ENCODE data around the gene PRUNE2.
"Not testable (repeated sequence)": the region's sequence is repeated elsewhere in the genome, so short reads cannot be mapped to it uniquely, and the experiment has no call there.

PRUNE2 gene

GRCh38 chr9:76688471-76689238 is 217.3 kb downstream of the PRUNE2 start:
- DNase-seq = no peak

- DNase-seq = no peak
Measured at GRCh38 chr9:76687861-76688391, 218.0 kb downstream of the PRUNE2 start.

GRCh38 chr9:76686756-76687155 is 219.2 kb downstream of the PRUNE2 start:
- no peak for DNase-seq

- DNase-seq = no peak
Measured at GRCh38 chr9:76684213-76684612, 221.7 kb downstream of the PRUNE2 start.

- no peak for DNase-seq
Measured at GRCh38 chr9:76681556-76681955, 224.4 kb downstream of the PRUNE2 start.

- no peak for DNase-seq
Measured at GRCh38 chr9:76680716-76681425, 225.0 kb downstream of the PRUNE2 start.

- peak; percentile 46 for DNase-seq
Measured at GRCh38 chr9:76677481-76678055, 228.3 kb downstream of the PRUNE2 start.

GRCh38 chr9:76676857-76677256 is 229.1 kb downstream of the PRUNE2 start:
- peak; percentile 14 for DNase-seq

GRCh38 chr9:76667521-76667957 is 238.4 kb downstream of the PRUNE2 start:
- DNase-seq = no peak

GRCh38 chr9:76665966-76666365 is 239.9 kb downstream of the PRUNE2 start:
- not testable (repeated sequence) for DNase-seq

GRCh38 chr9:76665458-76665857 is 240.5 kb downstream of the PRUNE2 start:
- DNase-seq = no peak

GRCh38 chr9:76664120-76664519 is 241.8 kb downstream of the PRUNE2 start:
- no peak for DNase-seq

GRCh38 chr9:76662476-76663281 is 243.2 kb downstream of the PRUNE2 start:
- peak; percentile 21 for DNase-seq

GRCh38 chr9:76658510-76659231 is 247.2 kb downstream of the PRUNE2 start:
- no peak for DNase-seq

- DNase-seq = no peak
Measured at GRCh38 chr9:76657265-76657664, 248.6 kb downstream of the PRUNE2 start.

- DNase-seq = no peak
Measured at GRCh38 chr9:76655971-76656370, 249.9 kb downstream of the PRUNE2 start.

- DNase-seq = no peak
Measured at GRCh38 chr9:76655121-76655541, 250.8 kb downstream of the PRUNE2 start.

- no peak for DNase-seq
Measured at GRCh38 chr9:76654575-76654974, 251.3 kb downstream of the PRUNE2 start.

GRCh38 chr9:76654051-76654461 is 251.9 kb downstream of the PRUNE2 start:
- no peak for DNase-seq

- DNase-seq = no peak
Measured at GRCh38 chr9:76652894-76653293, 253.0 kb downstream of the PRUNE2 start.

GRCh38 chr9:76651119-76651705 is 254.7 kb downstream of the PRUNE2 start:
- no peak for DNase-seq

GRCh38 chr9:76650692-76651091 is 255.2 kb downstream of the PRUNE2 start:
- no peak for DNase-seq
